A549 treated with GW870086 at 1 μM for 4 hours (cell line): Measurements from ENCODE around the gene TNFRSF11A. TPM values are rescaled to one million over a fixed set of nuclear protein-coding genes. Genes with fewer than 3 reads are reported as not detected.

Experiments used
- total RNA-seq: library from RNA; stranded (reverse); fragments of 200-300 nt; extraction: Qiagen RNA extraction; gene quantifications from 5 replicates; pipeline ENCODE4 v1.2.3, GENCODE V29; 2022; ENCODE audit warnings: low read depth

The TNFRSF11A gene
- 8.0 to 12.1 TPM (median 10.1 TPM) in 5 replicates for total RNA-seq

DNA sequence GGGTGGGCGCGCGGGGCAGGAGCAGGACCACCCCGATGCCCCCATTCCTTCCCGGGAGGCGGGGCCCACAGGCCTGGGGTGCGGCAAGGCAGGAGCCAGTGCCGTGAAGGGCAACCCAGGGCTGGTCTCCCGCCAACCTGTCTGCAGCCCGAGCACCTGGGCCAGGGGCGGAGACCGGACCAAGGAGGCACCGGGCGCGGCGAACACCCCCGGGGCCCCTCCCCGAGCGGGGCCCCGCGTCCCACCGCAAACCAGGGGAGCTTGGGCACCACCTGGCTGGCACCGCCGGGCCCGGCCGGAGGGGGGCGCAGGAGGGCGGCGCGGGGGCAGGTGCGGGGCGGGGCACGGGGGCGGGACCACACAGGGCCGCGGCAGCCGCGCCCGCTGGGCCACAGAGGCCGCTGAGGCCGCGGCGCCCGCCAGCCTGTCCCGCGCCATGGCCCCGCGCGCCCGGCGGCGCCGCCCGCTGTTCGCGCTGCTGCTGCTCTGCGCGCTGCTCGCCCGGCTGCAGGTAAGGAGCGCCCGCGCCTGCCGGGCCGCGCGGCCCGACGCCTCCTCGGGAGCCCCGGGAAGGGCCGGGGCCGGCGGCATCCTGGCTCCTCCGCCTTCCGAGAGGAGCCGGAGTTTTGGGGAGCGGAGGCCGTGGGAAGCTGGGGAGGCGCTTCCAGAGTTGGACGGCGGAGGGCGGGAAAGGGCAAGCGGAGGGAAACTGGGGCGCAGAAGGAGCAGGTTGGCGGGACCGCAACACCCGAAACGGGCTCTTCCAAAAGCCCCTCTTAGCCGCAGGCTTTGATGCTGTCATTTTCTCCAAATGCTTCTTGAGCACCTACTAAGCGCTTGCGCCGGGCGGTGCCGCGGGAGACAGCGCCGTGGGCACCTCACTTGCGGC, at the start of gene TNFRSF11A:
TNFRSF11A (plus strand) TSS at position 394 of the 889 bp plus-strand sequence; CDS start at position 437, 43 bp downstream.

Other genes starting within 250 kb of the TNFRSF11A start
- gene PIGN, start 138.3 kb upstream of the TNFRSF11A start, total RNA-seq, result 8.5 to 11.6 TPM (median 10.4 TPM) in 5 replicates
- gene RELCH, start 138.1 kb upstream of the TNFRSF11A start, total RNA-seq, result 12.1 to 16.1 TPM (median 14.2 TPM) in 5 replicates
- gene ZCCHC2, start 197.7 kb downstream of the TNFRSF11A start, total RNA-seq, result 7.8 to 11.7 TPM (median 9.6 TPM) in 5 replicates